MCF 10A (cell line): Measurements from ENCODE around the gene SH3TC2. TPM values are rescaled to one million over a fixed set of nuclear protein-coding genes. Genes with fewer than 3 reads are reported as not detected.
A peak's percentile ranks its signal among the peaks of the same experiment; 100 is the strongest.

ENCODE experiments used
- BruUV-seq: library from RNA; stranded (reverse); fragments of 400-500 nt; replicated peaks from 2 replicates; lab custom pipeline; 2021; lab: Mats Ljungman, UMichigan
- CTCF ChIA-PET: fragments of 300-600 bp; sonication (Branson Sonifier 250); formaldehyde crosslinking; extraction: SDS; loops from one replicate; lab custom pipeline; 2021; ENCODE audit warnings: antibody characterized with exemption, inconsistent platforms; lab: Yijun Ruan, JAX
- POLR2A ChIA-PET: fragments of 300-600, 350-650 bp; sonication (Branson Sonifier 250); formaldehyde crosslinking; extraction: SDS; loops from one replicate; lab custom pipeline; 2020; ENCODE audit warnings: antibody characterized with exemption, inconsistent platforms; lab: Yijun Ruan, JAX
- DNase-seq: peaks from one replicate; pipeline ENCODE4 v3.0.0-alpha.2; 2018; ENCODE audit not compliant: unreplicated experiment
- H3K27ac Mint-ChIP-seq: one replicate; pipeline ENCODE4 v1.8.0; 2022; ENCODE audit warnings: mild to moderate bottlenecking, low read depth, mixed read lengths; ENCODE audit not compliant: unreplicated experiment
- H3K27me3 Mint-ChIP-seq: one replicate; pipeline ENCODE4 v1.8.0; 2022; ENCODE audit warnings: mixed read lengths; ENCODE audit not compliant: insufficient read depth, unreplicated experiment
- H3K36me3 Mint-ChIP-seq: one replicate; pipeline ENCODE4 v1.8.0; 2022; ENCODE audit warnings: mild to moderate bottlenecking, moderate library complexity, mixed read lengths; ENCODE audit not compliant: insufficient read depth, unreplicated experiment
- H3K4me1 Mint-ChIP-seq: one replicate; pipeline ENCODE4 v1.8.0; 2022; ENCODE audit warnings: mixed read lengths; ENCODE audit not compliant: insufficient read depth, unreplicated experiment
- H3K4me3 Mint-ChIP-seq: one replicate; pipeline ENCODE4 v1.8.0; 2022; ENCODE audit warnings: mild to moderate bottlenecking, moderate library complexity, mixed read lengths; ENCODE audit not compliant: unreplicated experiment
- H3K9me3 Mint-ChIP-seq: one replicate; pipeline ENCODE4 v1.8.0; 2022; ENCODE audit warnings: mixed read lengths; ENCODE audit not compliant: unreplicated experiment
- CTCF ChIP-seq: fragments of 200-600 bp; IDR thresholded peaks from one replicate; pipeline ENCODE4 v1.8.0; 2022; ENCODE audit warnings: antibody characterized with exemption, mild to moderate bottlenecking; ENCODE audit not compliant: unreplicated experiment
- intact Hi-C: fragments of 100-400 bp; cut with micrococcal nuclease; formaldehyde crosslinking; loops from 2 replicates; pipeline ENCODE4 v1.14.1; 2022
- total RNA-seq: library from RNA; stranded (reverse); gene quantifications from 2 replicates; pipeline ENCODE4 v1.2.3, GENCODE V29; 2022

SH3TC2 gene
- total RNA-seq, 1 experiment from 2014 or later = 6.2 TPM

DNA sequence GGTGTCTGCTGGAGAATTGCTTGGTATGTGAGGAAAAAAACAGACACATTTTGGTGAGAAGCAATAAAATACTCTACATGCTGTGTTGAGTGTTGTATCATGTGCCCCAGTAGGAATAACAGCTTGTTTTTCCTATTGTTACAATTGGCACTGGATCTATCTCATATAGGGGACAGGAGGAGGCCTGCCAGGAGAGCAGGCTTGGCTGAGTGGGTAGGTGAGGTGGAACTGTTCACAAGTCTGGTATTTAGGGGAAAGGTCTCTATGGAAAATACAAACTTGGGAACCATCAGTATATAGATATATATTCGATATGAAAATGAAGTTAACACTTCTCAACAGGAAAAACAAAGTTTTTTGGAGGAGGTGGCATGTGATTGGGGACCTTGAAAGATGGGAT, 9.5 kb upstream of the SH3TC2 start:
- Mint-ChIP-seq H3K27me3 (no peaks in the 10 kb centered on the region), H3K27ac (peak overlapping the region; percentile 8), H3K4me1 (peaks cover 32% of the 10 kb centered on the region), H3K36me3 (no peaks in the 10 kb centered on the region), H3K4me3 (no peak overlapping the region), H3K9me3 (peaks cover 7% of the 10 kb centered on the region)
- ChIA-PET POLR2A (interaction anchor here (0.7 to 4.1 kb wide), 6 partner anchors 10 to 490 kb away, joined by 3 to 17 read pairs (median 3); partner anchors contain the start of gene SH3TC2), CTCF (interaction anchor here (0.6 to 4.0 kb wide), 12 partner anchors 11 to 342 kb away, joined by 3 to 37 read pairs (median 4); partner anchors contain the start of gene ADRB2)
- no peak for DNase-seq
- TF ChIP-seq CTCF = no peak
- no TSS peak for BruUV-seq
- intact Hi-C loops = no loop called here

DNA sequence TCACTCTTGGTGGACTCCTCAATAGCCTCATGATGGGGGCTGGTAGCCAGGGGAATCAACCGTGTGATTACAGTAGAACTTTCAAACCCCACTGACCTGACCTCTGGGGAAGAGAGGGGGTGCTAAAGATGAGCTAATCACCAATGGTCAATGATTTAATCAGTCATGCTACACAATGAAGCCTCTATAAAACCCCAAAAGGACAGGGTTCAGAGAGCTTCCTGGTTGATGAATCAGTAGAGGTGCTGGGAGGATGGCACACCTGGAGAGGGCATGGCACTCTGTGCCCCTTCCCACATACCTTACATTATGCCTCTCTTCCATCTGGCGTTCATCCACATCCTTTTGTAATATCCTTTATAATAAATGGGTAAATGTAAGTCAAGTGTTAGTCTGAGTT, 8.9 kb upstream of the SH3TC2 start:
- ChIA-PET CTCF (interaction anchor here (0.6 to 4.0 kb wide), 15 partner anchors 8 to 1120 kb away, joined by 3 to 37 read pairs (median 4); no protein-coding TSS in a partner anchor), POLR2A (interaction anchor here (0.9 to 4.1 kb wide), 3 partner anchors 9 to 61 kb away, joined by 3 to 17 read pairs (median 3); partner anchors contain the start of gene SH3TC2)
- H3K4me1 Mint-ChIP-seq = peaks cover 32% of the 10 kb centered on the region
- BruUV-seq = no TSS peak
- no peak for TF ChIP-seq CTCF
- H3K36me3 Mint-ChIP-seq = no peaks in the 10 kb centered on the region
- no peak overlapping the region for H3K27ac Mint-ChIP-seq
- no peaks in the 10 kb centered on the region for H3K27me3 Mint-ChIP-seq
- H3K9me3 Mint-ChIP-seq = peaks cover 7% of the 10 kb centered on the region
- DNase-seq = no peak
- intact Hi-C loops = no loop called here
- H3K4me3 Mint-ChIP-seq = no peak overlapping the region

DNA sequence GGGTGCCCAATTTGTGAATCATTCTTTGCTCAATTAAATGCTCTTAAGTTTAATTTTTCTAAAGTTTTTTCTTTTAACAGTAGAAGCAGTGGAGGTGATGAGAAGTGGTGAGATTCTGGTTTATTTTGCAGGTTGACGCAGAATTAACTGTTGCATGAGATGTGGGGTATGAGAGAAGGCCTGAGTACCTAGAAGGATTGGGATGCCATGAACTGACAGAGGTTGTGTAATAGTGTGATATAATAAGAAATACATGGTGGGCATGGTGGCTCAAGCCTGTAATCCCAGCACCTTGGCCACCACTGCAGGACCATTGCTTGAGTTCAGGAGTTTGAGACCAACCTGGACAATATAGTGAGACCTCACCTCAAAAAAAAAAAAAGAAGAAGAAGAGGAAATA, 8.4 kb upstream of the SH3TC2 start:
- ChIA-PET POLR2A (interaction anchor here (1.2 to 4.1 kb wide), 2 partner anchors 9 to 18 kb away, joined by 3 to 17 read pairs; partner anchors contain the start of gene SH3TC2), CTCF (interaction anchor here (0.6 to 4.0 kb wide), 12 partner anchors 9 to 1119 kb away, joined by 3 to 37 read pairs (median 4); no protein-coding TSS in a partner anchor)
- no peak for TF ChIP-seq CTCF
- Mint-ChIP-seq H3K9me3 (peaks cover 7% of the 10 kb centered on the region), H3K36me3 (no peaks in the 10 kb centered on the region), H3K4me1 (peaks cover 32% of the 10 kb centered on the region), H3K4me3 (no peak overlapping the region), H3K27ac (no peak overlapping the region), H3K27me3 (no peaks in the 10 kb centered on the region)
- no peak for DNase-seq
- intact Hi-C loops = no loop called here
- BruUV-seq = no TSS peak

DNA sequence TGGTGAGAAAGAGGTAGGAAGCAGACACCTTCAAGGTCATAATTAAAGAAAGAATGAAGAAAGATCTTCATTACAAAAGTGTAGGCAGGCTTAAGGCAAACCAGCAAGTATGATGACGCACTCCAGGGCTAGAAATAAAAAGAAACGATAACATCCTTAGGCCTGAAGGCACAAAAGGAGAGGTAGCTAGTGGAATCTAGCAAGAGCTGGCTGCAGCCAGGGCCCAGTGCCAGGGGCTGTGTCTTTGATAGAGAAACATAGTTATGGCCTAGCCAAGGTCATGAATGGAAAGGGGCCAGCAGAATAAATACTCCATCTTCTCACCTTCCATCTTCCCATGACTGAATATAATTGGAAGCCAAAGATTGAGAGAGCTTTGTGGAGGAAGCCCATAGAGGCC, 6.8 kb upstream of the SH3TC2 start:
- peaks cover 37% of the 10 kb centered on the region for H3K4me1 Mint-ChIP-seq
- no peaks in the 10 kb centered on the region for H3K27me3 Mint-ChIP-seq
- no peak overlapping the region for H3K4me3 Mint-ChIP-seq
- H3K27ac Mint-ChIP-seq = peak overlapping the region; percentile 12
- no TSS peak for BruUV-seq
- ChIA-PET POLR2A (interaction anchor here (1.1 kb wide), 1 partner anchor 43 kb away, joined by 3 read pairs; no protein-coding TSS in a partner anchor), CTCF (interaction anchor here (0.7 to 2.9 kb wide), 5 partner anchors 34 to 339 kb away, joined by 3 to 11 read pairs (median 4); no protein-coding TSS in a partner anchor)
- no peak for DNase-seq
- H3K36me3 Mint-ChIP-seq = no peaks in the 10 kb centered on the region
- H3K9me3 Mint-ChIP-seq = peaks cover 7% of the 10 kb centered on the region
- TF ChIP-seq CTCF = no peak
- intact Hi-C loops = no loop called here
